Body of pancreas (tissue), 4 donors: ENCODE data around the gene FNDC3B. TPM values are rescaled to one million over a fixed set of nuclear protein-coding genes. Genes with fewer than 3 reads are reported as not detected.
"Not testable (repeated sequence)": the region's sequence is repeated elsewhere in the genome, so short reads cannot be mapped to it uniquely, and the experiment has no call there.

ENCODE experiments used
- ATAC-seq: fragments of 150-250 bp; one replicate; pipeline ENCODE4 v1.9.1; 2016
- DNase-seq, 4 donors: peaks; one replicate each; pipeline ENCODE4 v3.0.0-alpha.2; 2019
- H3K27ac ChIP-seq, 4 donors: fragments of 200-600 bp; sonication (generic); 1 replicate in 3 of 4; 2 replicates in 1 of 4; pipeline versions ENCODE4 v1.5.1 to v1.6.1; 2016 to 2019; ENCODE audit warnings: mild to moderate bottlenecking in 1 of 4, mixed read lengths in 1 of 4, moderate library complexity in 1 of 4
- H3K27me3 ChIP-seq, 2 donors: fragments of 200-600 bp; sonication (generic); one replicate each; pipeline ENCODE4 v1.6.0; 2016; ENCODE audit warnings: mild to moderate bottlenecking in 1 of 2
- H3K36me3 ChIP-seq, 2 donors: fragments of 200-600 bp; sonication (generic); replicated peaks in 1 of 2; 2 replicates each; pipeline ENCODE4 v1.5.1; 2016; ENCODE audit warnings: low read depth in 2 of 2; ENCODE audit not compliant: insufficient read depth in 1 of 2
- H3K4me1 ChIP-seq: fragments of 200-600 bp; sonication (generic); one replicate; pipeline ENCODE4 v1.6.0; 2016
- H3K4me3 ChIP-seq, 2 donors: fragments of 200-600 bp; sonication (generic); 1 replicate in 1 of 2; 2 replicates in 1 of 2; pipeline ENCODE4 v1.5.1; 2016 to 2019
- H3K9me3 ChIP-seq, 3 donors: fragments of 200-600 bp; sonication (generic); 1 replicate in 2 of 3; 2 replicates in 1 of 3; pipeline ENCODE4 v1.5.1; 2016
- POLR2A ChIP-seq, 3 donors: fragments of 450-650 bp; IDR thresholded peaks; one replicate each; pipeline ENCODE4 v1.6.1; 2016; ENCODE audit warnings: antibody characterized with exemption in 3 of 3, mild to moderate bottlenecking in 2 of 3
- WGBS, 2 donors: methylation state at CpG; one replicate each; pipeline ENCODE4 v1.1.5; 2017; 5-methylcytosine and 5-hydroxymethylcytosine counted together
- intact Hi-C: fragments of 100-400 bp; cut with DNase I; formaldehyde crosslinking; loops from one replicate; pipeline ENCODE4 v1.15.1; 2023
- total RNA-seq, 2 donors: library from RNA; depleted of rRNA; stranded (reverse); fragments of >200 nt; gene quantifications; one replicate each; pipeline ENCODE4 v1.1.0, GENCODE V29; 2016
- TF ChIP-seq, protein P1 (sequence below), 7 experiments: fragments of 450-650 bp in 4 of 7; fragments of 200-600 bp in 3 of 7; sonication (generic) in 3 of 7; IDR thresholded peaks; one replicate each; pipeline ENCODE4 v1.5.1; 2016 to 2019; ENCODE audit warnings: antibody characterized with exemption in 7 of 7

Gene FNDC3B
- total RNA-seq, 2 donors from 2014 or later = 64.3 to 86.0 TPM

DNA sequence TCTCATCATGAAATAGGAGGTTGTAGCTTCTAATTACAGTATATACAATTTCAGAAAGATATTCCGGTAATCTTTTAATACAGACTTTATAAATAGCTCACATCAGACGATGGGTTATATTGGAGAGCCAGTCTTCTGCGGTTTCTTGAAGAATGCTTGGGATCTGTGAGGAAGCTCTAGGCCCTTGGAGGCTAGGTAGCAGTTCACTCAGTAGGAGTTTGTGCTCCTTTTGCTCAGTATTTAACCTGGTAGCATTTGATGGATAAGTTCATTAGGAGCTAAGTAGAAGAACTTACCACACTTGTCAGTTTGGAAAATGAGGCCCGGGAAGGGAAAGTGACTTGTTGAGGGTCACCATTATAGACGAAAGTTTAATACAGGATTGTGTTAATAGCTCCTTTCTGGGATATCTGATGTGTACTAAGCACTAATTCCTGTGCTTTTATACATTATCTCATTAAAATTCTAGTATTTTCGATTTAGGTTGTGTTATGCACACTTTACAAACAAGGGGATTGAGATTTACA lies 2.8 kb downstream of the FNDC3B start:
- intact Hi-C loops = no loop called here
- no peaks in the 10 kb centered on the region for H3K36me3 ChIP-seq
- no peak for DNase-seq

DNA sequence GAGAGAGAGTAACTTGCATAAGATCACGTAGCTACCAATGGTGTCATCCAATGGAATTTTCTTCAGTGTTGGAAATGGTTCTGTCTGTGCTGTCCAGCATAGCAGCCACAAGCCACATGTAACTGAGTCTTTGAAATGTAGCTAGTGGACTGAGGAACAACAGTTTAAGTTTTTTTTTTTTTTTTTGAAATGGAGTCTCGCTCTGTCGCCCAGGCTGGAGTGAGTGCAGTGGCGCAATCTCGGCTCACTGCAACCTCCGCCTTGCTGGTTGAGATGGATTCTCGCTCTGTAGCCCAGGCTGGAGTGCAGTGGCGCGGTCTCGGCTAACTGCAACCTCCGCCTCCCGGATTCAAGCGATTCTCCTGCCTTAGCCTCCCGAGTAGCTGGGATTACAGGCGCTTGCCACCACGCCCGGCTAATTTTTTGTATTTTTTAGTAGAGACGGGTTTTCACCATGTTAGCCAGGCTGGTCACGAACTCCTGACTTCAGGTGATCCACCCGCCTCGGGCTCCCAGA lies 3.3 kb downstream of the FNDC3B start:
- Histone ChIP-seq H3K4me1 (peaks cover 60% of the 10 kb centered on the region), H3K27ac (peak overlapping the region; percentile 20 to 100 (median 99)), H3K4me3 (peak overlapping the region in 1 of 2 donors; percentile 86)
- H3K9me3 ChIP-seq, H3K36me3 ChIP-seq, H3K27me3 ChIP-seq, ATAC-seq, intact Hi-C loops: not testable (repeated sequence)
- WGBS, 2 donors = 36 to 40% methylated on average over 21 of the region's 21 CpGs
- TF ChIP-seq POLR2A (IDR thresholded peaks at IDR 0.05) = peak in 1 of 3 donors; percentile 40
- DNase-seq = peak in 3 of 4 donors; percentile 38 to 52 (median 49)

More for the DNA sequence above, 2.8 kb downstream of the FNDC3B start:
- no peak for ATAC-seq
- Histone ChIP-seq H3K4me1 (peaks cover 55% of the 10 kb centered on the region), H3K9me3 (no peaks in the 10 kb centered on the region), H3K27me3 (no peaks in the 10 kb centered on the region), H3K27ac (peak overlapping the region; percentile 20 to 100 (median 99)), H3K4me3 (peak overlapping the region in 1 of 2 donors; percentile 86)
- WGBS, 2 donors = 31 to 33% methylated on average over 6 of the region's 6 CpGs
- TF ChIP-seq, protein P1, sequence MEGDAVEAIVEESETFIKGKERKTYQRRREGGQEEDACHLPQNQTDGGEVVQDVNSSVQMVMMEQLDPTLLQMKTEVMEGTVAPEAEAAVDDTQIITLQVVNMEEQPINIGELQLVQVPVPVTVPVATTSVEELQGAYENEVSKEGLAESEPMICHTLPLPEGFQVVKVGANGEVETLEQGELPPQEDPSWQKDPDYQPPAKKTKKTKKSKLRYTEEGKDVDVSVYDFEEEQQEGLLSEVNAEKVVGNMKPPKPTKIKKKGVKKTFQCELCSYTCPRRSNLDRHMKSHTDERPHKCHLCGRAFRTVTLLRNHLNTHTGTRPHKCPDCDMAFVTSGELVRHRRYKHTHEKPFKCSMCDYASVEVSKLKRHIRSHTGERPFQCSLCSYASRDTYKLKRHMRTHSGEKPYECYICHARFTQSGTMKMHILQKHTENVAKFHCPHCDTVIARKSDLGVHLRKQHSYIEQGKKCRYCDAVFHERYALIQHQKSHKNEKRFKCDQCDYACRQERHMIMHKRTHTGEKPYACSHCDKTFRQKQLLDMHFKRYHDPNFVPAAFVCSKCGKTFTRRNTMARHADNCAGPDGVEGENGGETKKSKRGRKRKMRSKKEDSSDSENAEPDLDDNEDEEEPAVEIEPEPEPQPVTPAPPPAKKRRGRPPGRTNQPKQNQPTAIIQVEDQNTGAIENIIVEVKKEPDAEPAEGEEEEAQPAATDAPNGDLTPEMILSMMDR (IDR thresholded peaks at IDR 0.05) = no peak
- TF ChIP-seq POLR2A (IDR thresholded peaks at IDR 0.05) = no peak

DNA sequence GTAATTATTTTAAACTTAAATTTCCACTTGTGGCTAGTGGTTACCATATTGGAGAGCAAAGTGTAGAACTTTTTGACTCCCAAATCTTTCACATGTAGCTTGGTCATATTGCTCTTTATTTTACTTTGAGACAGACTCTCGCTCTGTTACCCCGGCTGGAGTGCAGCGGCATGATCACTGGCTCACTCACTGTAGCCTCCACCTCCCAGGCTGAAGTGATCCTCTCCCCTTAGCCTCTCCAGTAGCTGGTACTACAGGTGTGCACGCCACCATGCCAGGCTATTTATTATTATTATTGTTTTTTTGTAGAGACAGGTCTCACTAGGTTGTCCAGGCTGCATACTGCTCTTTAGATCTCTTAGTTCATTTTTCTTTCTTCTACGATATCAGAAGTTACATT lies 3.9 kb downstream of the FNDC3B start:
- Histone ChIP-seq H3K36me3 (no peaks in the 10 kb centered on the region), H3K4me1 (peaks cover 64% of the 10 kb centered on the region), H3K9me3 (no peaks in the 10 kb centered on the region), H3K4me3 (peak overlapping the region in 1 of 2 donors; percentile 9), H3K27me3 (no peaks in the 10 kb centered on the region), H3K27ac (peak overlapping the region in 3 of 4 donors; percentile 99 to 100 (median 99))
- intact Hi-C loops = no loop called here
- DNase-seq = no peak
- no peak for TF ChIP-seq POLR2A (IDR thresholded peaks at IDR 0.05)
- TF ChIP-seq, protein P1 (IDR thresholded peaks at IDR 0.05) = no peak
- no peak for ATAC-seq
- 45 to 50% methylated on average over 5 of the region's 5 CpGs for WGBS, 2 donors

DNA sequence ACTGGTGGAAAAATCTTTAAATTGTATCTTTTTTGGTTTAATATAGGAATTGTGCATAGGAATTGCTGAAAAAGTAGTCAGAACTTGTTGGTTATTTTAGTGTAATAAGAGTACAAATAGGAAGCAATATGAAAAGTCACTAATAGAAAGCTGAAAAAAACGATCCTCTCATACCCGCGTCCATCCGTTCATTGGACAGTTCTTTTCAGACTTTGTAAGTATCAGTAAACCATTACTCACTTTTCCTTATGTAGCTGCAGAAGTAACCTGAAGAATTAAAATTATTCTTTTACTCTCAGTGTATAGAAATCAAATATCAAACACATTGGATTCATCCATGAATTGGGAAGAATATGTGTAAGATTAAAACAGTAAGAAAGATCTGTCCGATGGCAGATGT lies 4.4 kb downstream of the FNDC3B start:
- Histone ChIP-seq H3K27me3 (no peaks in the 10 kb centered on the region), H3K4me1 (peaks cover 62% of the 10 kb centered on the region), H3K9me3 (no peaks in the 10 kb centered on the region), H3K36me3 (no peaks in the 10 kb centered on the region), H3K4me3 (peak overlapping the region in 1 of 2 donors; percentile 9), H3K27ac (peak overlapping the region in 2 of 4 donors; percentile 99 to 100)
- DNase-seq (no peak), ATAC-seq (no peak)
- intact Hi-C loops = no loop called here
- no peak for TF ChIP-seq POLR2A (IDR thresholded peaks at IDR 0.05)
- TF ChIP-seq, protein P1 (IDR thresholded peaks at IDR 0.05) = no peak
- WGBS, 2 donors = 33 to 38% methylated on average over 5 of the region's 5 CpGs

DNA sequence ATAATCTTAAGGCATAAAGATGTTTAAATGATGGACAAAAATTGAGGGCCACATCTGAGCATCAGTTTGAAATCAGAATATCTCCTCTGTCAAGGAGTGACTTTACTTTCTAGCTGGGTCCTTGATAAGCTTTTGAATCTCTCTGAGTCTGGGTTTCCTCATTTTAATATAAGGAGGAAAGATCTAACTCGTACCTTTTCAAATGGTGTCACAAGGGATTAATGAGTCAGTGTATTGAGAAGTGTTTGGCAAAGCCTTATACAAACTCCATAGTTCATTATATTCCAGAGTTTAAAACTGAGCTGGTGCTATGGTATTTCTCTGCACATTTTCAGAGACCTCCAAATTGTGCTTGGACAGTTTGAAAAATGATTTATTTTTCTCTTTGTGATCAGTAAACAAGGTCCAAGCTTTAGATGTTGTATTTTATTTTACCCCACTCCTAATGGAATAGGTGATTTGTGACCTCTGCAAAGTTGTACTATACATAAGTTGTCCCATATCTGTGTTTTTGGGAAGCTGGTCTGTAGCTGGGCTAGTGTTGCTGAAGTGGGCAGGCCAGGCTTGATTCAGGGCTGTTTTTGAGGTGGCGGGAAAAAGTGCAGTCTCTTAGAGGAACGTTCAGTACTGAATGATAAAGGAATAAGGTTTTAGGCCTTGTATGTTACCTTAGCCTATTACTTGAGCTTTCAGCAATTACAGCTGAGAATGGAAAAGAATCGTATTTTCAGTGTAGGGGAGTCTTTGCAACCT lies 5.6 kb downstream of the FNDC3B start:
- ATAC-seq (no peak), DNase-seq (no peak)
- Histone ChIP-seq H3K27ac (peak overlapping the region in 3 of 4 donors; percentile 17 to 100 (median 39)), H3K36me3 (no peaks in the 10 kb centered on the region), H3K27me3 (no peaks in the 10 kb centered on the region), H3K9me3 (no peaks in the 10 kb centered on the region), H3K4me3 (no peak overlapping the region), H3K4me1 (peaks cover 57% of the 10 kb centered on the region)
- WGBS, 2 donors = 24 to 32% methylated on average over 4 of the region's 4 CpGs
- no peak for TF ChIP-seq POLR2A (IDR thresholded peaks at IDR 0.05)
- intact Hi-C loops = no loop called here
